ENCODE results near the gene BMERB1. TPM values are rescaled to one million over a fixed set of nuclear protein-coding genes. Genes with fewer than 3 reads are reported as not detected.
"Not testable (repeated sequence)": the region's sequence is repeated elsewhere in the genome, so short reads cannot be mapped to it uniquely, and the experiment has no call there.

The BMERB1 gene
- total and polyA plus RNA-seq, 2 donors, result 6.0 to 9.1 TPM

DNA sequence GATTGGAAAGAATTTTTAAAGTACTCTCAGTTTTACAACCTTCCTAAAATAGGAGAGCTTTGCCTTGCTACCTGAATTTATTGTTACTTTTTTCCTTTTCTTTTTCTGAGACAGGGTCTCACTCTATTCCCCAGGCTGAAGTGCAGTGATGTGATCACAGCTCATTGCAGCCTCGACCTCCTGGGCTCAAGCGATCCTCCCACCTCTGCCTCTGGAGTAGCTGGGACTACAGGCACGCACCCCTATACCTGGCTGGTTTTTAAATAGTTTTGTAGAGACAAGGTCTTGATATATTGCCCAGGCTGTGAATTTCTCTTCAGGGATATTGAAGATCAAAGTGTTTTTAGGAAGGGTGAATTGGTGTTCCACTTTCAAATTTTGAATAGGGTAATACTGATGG is 35.1 kb upstream of the BMERB1 start:
- no peak overlapping the region for H3K4me3 ChIP-seq (ENCODE audit: low read length in 2 of 2)
- no peak for DNase-seq (ENCODE audit: low read depth in 6 of 9, low spot score in 9 of 9)
- no peak overlapping the region for H3K27ac ChIP-seq (ENCODE audit: low read depth in 1 of 2, low read length in 1 of 2)
- H3K9me3 ChIP-seq (ENCODE audit: control insufficient read depth in 2 of 2, insufficient read depth in 1 of 2, low read length in 1 of 2), result no peaks in the 10 kb centered on the region
- 97% methylated on average over 3 of the region's 3 CpGs for WGBS
- no peaks in the 10 kb centered on the region for H3K4me1 ChIP-seq (ENCODE audit: control insufficient read depth in 2 of 2, insufficient read depth in 2 of 2, low read length in 2 of 2)
- no peaks in the 10 kb centered on the region for H3K36me3 ChIP-seq (ENCODE audit: control insufficient read depth in 2 of 2, insufficient read depth in 2 of 2, low read length in 1 of 2)
- H3K27me3 ChIP-seq (ENCODE audit: control insufficient read depth in 2 of 2, insufficient read depth in 1 of 2, low read length in 1 of 2), result peaks cover 0 to 17% of the 10 kb centered on the region in 2 donors

DNA sequence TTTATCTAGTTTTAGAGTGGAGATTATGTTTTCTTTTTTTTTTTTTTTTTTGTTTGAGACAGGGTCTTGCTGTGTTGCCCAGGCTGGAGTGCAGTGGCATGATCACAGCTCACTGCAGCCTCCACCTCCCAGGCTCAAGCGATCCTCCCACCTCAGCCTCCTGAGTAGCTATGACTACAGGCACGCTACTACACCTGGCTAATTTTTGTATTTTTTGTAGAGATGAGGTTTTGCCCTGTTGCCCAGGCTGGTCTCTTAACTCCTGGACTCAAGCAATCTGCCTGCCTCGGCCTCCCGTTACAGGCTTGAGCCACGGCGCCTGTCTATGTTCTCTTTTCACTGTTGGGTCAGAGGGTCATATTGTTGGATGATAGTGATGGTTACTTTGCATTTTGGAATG is 34.1 kb upstream of the BMERB1 start:
- peaks cover 0 to 13% of the 10 kb centered on the region in 2 donors for H3K27me3 ChIP-seq (ENCODE audit: control insufficient read depth in 2 of 2, insufficient read depth in 1 of 2, low read length in 1 of 2)
- not testable (repeated sequence) for H3K9me3 ChIP-seq (ENCODE audit: control insufficient read depth in 2 of 2, insufficient read depth in 1 of 2, low read length in 1 of 2); H3K27ac ChIP-seq (ENCODE audit: low read depth in 1 of 2, low read length in 1 of 2); H3K4me1 ChIP-seq (ENCODE audit: control insufficient read depth in 2 of 2, insufficient read depth in 2 of 2, low read length in 2 of 2); H3K36me3 ChIP-seq (ENCODE audit: control insufficient read depth in 2 of 2, insufficient read depth in 2 of 2, low read length in 1 of 2); DNase-seq (ENCODE audit: low read depth in 6 of 9, low spot score in 9 of 9); H3K4me3 ChIP-seq (ENCODE audit: low read length in 2 of 2)
- 98% methylated on average over 6 of the region's 6 CpGs for WGBS

DNA sequence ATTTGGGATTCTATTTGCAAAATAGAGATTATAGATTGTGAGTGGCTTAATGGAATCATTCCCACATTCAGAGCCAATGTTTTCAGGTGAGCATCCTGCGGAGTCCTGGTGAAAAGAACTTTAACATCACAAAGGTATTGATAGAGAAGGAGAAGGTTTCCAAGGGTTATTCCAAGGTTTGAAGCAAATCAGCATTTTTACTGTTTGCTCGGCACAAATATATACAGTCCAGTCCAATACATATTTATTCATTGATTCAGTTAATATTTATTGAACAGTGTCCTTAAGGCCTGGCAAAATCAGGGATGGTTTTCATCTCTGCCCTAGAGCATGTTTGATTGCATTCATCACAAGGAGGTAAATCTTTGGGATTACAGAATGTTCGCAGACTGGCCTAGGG is 32.4 kb upstream of the BMERB1 start:
- Histone ChIP-seq H3K9me3 (ENCODE audit: control insufficient read depth in 2 of 2, insufficient read depth in 1 of 2, low read length in 1 of 2) (no peaks in the 10 kb centered on the region), H3K4me1 (ENCODE audit: control insufficient read depth in 2 of 2, insufficient read depth in 2 of 2, low read length in 2 of 2) (no peaks in the 10 kb centered on the region), H3K27me3 (ENCODE audit: control insufficient read depth in 2 of 2, insufficient read depth in 1 of 2, low read length in 1 of 2) (no peaks in the 10 kb centered on the region), H3K36me3 (ENCODE audit: control insufficient read depth in 2 of 2, insufficient read depth in 2 of 2, low read length in 1 of 2) (no peaks in the 10 kb centered on the region), H3K27ac (ENCODE audit: low read depth in 1 of 2, low read length in 1 of 2) (no peak overlapping the region), H3K4me3 (ENCODE audit: low read length in 2 of 2) (no peak overlapping the region)
- 98% methylated on average over 3 of the region's 3 CpGs for WGBS
- no peak for DNase-seq (ENCODE audit: low read depth in 6 of 9, low spot score in 9 of 9)

DNA sequence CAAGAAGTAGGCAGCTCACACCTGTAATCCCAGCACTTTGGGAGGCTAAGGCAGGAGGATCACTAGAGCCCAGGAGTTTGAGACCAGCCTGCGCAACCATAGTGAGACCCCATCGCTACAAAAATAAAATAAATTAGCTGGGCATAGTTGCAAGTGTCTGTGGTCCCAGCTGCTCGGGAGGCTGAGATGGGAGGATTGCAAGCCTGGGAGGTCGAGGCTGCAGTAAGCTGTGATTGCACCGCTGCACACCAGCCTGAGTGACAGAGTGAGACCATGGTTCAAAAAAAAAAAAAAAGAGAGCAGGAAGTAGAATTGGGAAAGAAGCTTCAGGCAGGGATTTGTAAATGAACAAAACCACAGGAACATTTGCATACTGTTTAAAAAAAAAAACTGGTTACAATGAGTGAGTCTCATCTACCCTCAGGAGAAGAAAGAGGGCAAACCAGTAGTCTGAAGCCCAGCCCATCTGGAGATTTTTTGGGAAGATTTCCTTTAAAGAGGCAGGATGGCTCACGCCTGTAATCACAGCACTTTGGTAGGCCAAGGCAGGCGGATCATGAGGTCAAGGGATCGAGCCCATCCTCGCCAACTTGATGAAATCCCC is 30.9 kb upstream of the BMERB1 start:
- 97% methylated on average over 9 of the region's 9 CpGs for WGBS
- Histone ChIP-seq H3K27me3 (ENCODE audit: control insufficient read depth in 2 of 2, insufficient read depth in 1 of 2, low read length in 1 of 2) (no peaks in the 10 kb centered on the region), H3K9me3 (ENCODE audit: control insufficient read depth in 2 of 2, insufficient read depth in 1 of 2, low read length in 1 of 2) (no peaks in the 10 kb centered on the region), H3K36me3 (ENCODE audit: control insufficient read depth in 2 of 2, insufficient read depth in 2 of 2, low read length in 1 of 2) (no peaks in the 10 kb centered on the region), H3K4me3 (ENCODE audit: low read length in 2 of 2) (no peak overlapping the region), H3K27ac (ENCODE audit: low read depth in 1 of 2, low read length in 1 of 2) (no peak overlapping the region), H3K4me1 (ENCODE audit: control insufficient read depth in 2 of 2, insufficient read depth in 2 of 2, low read length in 2 of 2) (no peaks in the 10 kb centered on the region)
- DNase-seq (ENCODE audit: low read depth in 6 of 9, low spot score in 9 of 9), result no peak

DNA sequence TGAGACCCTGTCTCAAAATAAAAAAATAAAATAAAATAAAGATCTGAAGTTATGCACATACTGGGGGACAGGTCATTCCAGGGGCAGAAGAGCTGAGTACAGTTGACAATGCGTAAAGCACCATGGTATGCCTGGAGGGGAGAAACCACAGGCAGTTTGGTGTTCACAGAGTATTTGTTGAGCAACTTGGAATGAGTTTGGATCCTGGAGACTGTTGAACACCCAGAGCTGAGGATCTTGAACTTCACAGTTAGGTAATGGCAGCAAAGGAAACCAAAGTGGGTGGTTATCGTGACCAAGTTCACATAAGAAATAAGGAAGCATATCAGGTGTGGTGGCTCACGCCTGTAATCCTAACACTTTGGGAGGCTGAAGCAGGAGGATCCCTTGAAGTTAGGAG is 30.3 kb upstream of the BMERB1 start:
- 99% methylated on average over 3 of the region's 3 CpGs for WGBS
- not testable (repeated sequence) for H3K4me3 ChIP-seq (ENCODE audit: low read length in 2 of 2); H3K4me1 ChIP-seq (ENCODE audit: control insufficient read depth in 2 of 2, insufficient read depth in 2 of 2, low read length in 2 of 2); H3K27me3 ChIP-seq (ENCODE audit: control insufficient read depth in 2 of 2, insufficient read depth in 1 of 2, low read length in 1 of 2); H3K27ac ChIP-seq (ENCODE audit: low read depth in 1 of 2, low read length in 1 of 2); H3K36me3 ChIP-seq (ENCODE audit: control insufficient read depth in 2 of 2, insufficient read depth in 2 of 2, low read length in 1 of 2); DNase-seq (ENCODE audit: low read depth in 6 of 9, low spot score in 9 of 9); H3K9me3 ChIP-seq (ENCODE audit: control insufficient read depth in 2 of 2, insufficient read depth in 1 of 2, low read length in 1 of 2)

DNA sequence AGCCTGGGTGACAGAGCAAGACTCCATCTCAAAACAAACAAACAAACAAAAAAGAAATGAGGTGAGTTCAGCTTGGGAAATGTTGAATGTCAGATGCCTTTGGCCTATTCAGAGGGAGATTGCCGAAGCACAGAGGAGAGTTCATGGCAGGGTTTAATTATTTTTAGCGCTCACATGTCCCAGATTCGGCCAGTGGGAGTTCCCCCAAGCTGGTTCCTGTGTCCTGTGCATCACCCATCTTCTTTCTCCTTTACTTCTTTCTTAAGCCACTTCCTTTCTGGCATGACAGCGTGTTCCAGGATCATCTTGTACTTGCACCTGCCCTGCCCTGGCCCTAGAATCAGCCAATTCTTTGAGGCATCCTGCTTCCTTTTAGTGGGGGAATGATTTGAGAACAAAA is 29.6 kb upstream of the BMERB1 start:
- no peaks in the 10 kb centered on the region for H3K36me3 ChIP-seq (ENCODE audit: control insufficient read depth in 2 of 2, insufficient read depth in 2 of 2, low read length in 1 of 2)
- no peak overlapping the region for H3K4me3 ChIP-seq (ENCODE audit: low read length in 2 of 2)
- no peaks in the 10 kb centered on the region for H3K4me1 ChIP-seq (ENCODE audit: control insufficient read depth in 2 of 2, insufficient read depth in 2 of 2, low read length in 2 of 2)
- H3K27ac ChIP-seq (ENCODE audit: low read depth in 1 of 2, low read length in 1 of 2), result no peak overlapping the region
- WGBS, result 79% methylated on average over 4 of the region's 4 CpGs
- H3K27me3 ChIP-seq (ENCODE audit: control insufficient read depth in 2 of 2, insufficient read depth in 1 of 2, low read length in 1 of 2), result no peaks in the 10 kb centered on the region
- H3K9me3 ChIP-seq (ENCODE audit: control insufficient read depth in 2 of 2, insufficient read depth in 1 of 2, low read length in 1 of 2), result no peaks in the 10 kb centered on the region
- DNase-seq (ENCODE audit: low read depth in 6 of 9, low spot score in 9 of 9), result no peak

DNA sequence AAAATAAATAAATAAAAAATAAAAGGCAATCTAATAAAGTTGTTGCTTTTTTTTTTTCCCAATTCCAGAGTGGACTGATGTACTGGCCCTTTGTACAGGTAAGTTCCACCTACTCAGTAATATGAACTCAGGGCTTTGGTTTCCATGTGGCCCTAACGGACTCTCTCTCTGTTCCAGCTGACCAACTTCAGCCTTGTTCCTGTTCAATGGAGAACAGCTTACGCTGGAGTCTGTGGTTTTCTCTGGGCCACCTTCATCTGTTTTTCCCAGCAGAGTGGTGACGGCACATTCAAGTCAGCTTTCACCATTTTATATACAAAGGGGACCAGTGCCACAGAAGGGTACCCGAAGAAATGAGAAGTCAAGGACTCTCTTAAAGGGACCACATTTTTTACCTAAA is 26.6 kb upstream of the BMERB1 start:
- DNase-seq (ENCODE audit: low read depth in 6 of 9, low spot score in 9 of 9); H3K36me3 ChIP-seq (ENCODE audit: control insufficient read depth in 2 of 2, insufficient read depth in 2 of 2, low read length in 1 of 2); H3K27me3 ChIP-seq (ENCODE audit: control insufficient read depth in 2 of 2, insufficient read depth in 1 of 2, low read length in 1 of 2); H3K9me3 ChIP-seq (ENCODE audit: control insufficient read depth in 2 of 2, insufficient read depth in 1 of 2, low read length in 1 of 2); H3K4me3 ChIP-seq (ENCODE audit: low read length in 2 of 2); H3K27ac ChIP-seq (ENCODE audit: low read depth in 1 of 2, low read length in 1 of 2); H3K4me1 ChIP-seq (ENCODE audit: control insufficient read depth in 2 of 2, insufficient read depth in 2 of 2, low read length in 2 of 2): not testable (repeated sequence)
- WGBS, result 93% methylated on average over 4 of the region's 4 CpGs

DNA sequence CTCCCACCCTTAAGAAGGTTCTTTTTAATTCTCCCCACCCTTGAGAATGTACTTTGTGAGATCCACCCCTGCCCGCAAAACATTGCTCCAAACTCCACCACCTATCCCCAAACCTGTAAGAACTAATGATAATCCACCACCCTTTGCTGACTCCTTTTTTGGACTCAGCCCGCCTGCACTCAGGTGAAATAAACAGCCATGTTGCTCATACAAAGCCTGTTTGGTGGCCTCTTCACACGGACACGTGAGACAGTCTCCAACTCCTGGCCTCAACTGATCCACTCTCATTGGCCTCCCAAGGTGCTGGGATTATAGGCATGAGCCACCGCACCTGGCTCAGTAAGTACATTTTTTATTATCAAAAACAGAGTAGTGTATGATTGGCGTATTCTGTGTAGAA is 24.9 kb upstream of the BMERB1 start:
- not testable (repeated sequence) for H3K27me3 ChIP-seq (ENCODE audit: control insufficient read depth in 2 of 2, insufficient read depth in 1 of 2, low read length in 1 of 2); H3K4me1 ChIP-seq (ENCODE audit: control insufficient read depth in 2 of 2, insufficient read depth in 2 of 2, low read length in 2 of 2); H3K4me3 ChIP-seq (ENCODE audit: low read length in 2 of 2); DNase-seq (ENCODE audit: low read depth in 6 of 9, low spot score in 9 of 9); H3K9me3 ChIP-seq (ENCODE audit: control insufficient read depth in 2 of 2, insufficient read depth in 1 of 2, low read length in 1 of 2); H3K27ac ChIP-seq (ENCODE audit: low read depth in 1 of 2, low read length in 1 of 2); H3K36me3 ChIP-seq (ENCODE audit: control insufficient read depth in 2 of 2, insufficient read depth in 2 of 2, low read length in 1 of 2)
- WGBS, result 97% methylated on average over 6 of the region's 6 CpGs

DNA sequence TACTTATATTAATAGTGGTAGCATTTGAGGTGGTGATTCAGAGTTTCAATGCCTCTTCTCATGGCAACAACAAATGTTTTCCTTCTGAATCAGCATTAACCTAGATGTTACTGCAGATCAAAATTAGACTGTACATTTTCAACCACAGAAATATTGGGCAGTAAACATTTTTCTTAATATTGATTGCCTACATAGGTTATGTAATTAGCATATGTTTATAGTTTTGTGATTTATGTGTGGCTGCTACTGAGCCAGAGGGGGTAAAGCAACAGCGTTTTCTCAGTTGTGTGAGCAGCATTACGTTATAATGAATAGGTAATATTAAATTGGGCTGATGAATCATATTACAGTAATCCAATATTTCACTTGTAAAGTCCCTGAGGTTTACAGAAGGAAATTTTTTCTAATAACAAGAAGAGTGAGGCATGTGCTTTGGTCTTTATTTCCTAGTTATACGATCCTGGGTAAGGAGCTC is 18.8 kb upstream of the BMERB1 start:
- WGBS, result 84% methylated on average over 3 of the region's 3 CpGs
- Histone ChIP-seq H3K4me3 (ENCODE audit: low read length in 2 of 2) (no peak overlapping the region), H3K9me3 (ENCODE audit: control insufficient read depth in 2 of 2, insufficient read depth in 1 of 2, low read length in 1 of 2) (no peaks in the 10 kb centered on the region), H3K27me3 (ENCODE audit: control insufficient read depth in 2 of 2, insufficient read depth in 1 of 2, low read length in 1 of 2) (no peaks in the 10 kb centered on the region), H3K36me3 (ENCODE audit: control insufficient read depth in 2 of 2, insufficient read depth in 2 of 2, low read length in 1 of 2) (no peaks in the 10 kb centered on the region), H3K27ac (ENCODE audit: low read depth in 1 of 2, low read length in 1 of 2) (no peak overlapping the region), H3K4me1 (ENCODE audit: control insufficient read depth in 2 of 2, insufficient read depth in 2 of 2, low read length in 2 of 2) (no peaks in the 10 kb centered on the region)
- DNase-seq (ENCODE audit: low read depth in 6 of 9, low spot score in 9 of 9), result no peak

DNA sequence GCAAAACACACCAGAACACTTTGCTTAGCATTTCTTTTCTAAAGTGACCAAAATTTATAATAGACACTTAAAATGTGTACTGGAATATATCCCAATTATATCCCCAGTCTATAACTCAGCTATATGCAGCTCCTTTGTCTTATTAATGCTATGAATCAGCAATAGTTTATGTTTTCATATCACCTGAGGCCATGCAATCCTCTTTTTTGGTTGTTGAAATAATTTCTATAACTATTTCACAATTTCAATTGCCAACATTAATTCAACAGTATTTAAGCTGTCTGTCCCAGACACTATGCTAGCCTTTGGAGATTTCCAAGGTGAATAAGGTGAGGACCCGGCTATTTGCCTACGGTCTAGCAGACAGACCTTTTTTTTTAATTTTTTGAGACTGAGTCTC is 17.2 kb upstream of the BMERB1 start:
- Histone ChIP-seq H3K4me1 (ENCODE audit: control insufficient read depth in 2 of 2, insufficient read depth in 2 of 2, low read length in 2 of 2) (no peaks in the 10 kb centered on the region), H3K36me3 (ENCODE audit: control insufficient read depth in 2 of 2, insufficient read depth in 2 of 2, low read length in 1 of 2) (no peaks in the 10 kb centered on the region), H3K9me3 (ENCODE audit: control insufficient read depth in 2 of 2, insufficient read depth in 1 of 2, low read length in 1 of 2) (no peaks in the 10 kb centered on the region), H3K27me3 (ENCODE audit: control insufficient read depth in 2 of 2, insufficient read depth in 1 of 2, low read length in 1 of 2) (no peaks in the 10 kb centered on the region), H3K4me3 (ENCODE audit: low read length in 2 of 2) (no peak overlapping the region), H3K27ac (ENCODE audit: low read depth in 1 of 2, low read length in 1 of 2) (no peak overlapping the region)
- WGBS, result 98% methylated on average over 2 of the region's 2 CpGs
- no peak for DNase-seq (ENCODE audit: low read depth in 6 of 9, low spot score in 9 of 9)

Data from thymus (tissue), 11 donors.